ENCODE data around the gene CEP85.

CEP85 gene

DNA sequence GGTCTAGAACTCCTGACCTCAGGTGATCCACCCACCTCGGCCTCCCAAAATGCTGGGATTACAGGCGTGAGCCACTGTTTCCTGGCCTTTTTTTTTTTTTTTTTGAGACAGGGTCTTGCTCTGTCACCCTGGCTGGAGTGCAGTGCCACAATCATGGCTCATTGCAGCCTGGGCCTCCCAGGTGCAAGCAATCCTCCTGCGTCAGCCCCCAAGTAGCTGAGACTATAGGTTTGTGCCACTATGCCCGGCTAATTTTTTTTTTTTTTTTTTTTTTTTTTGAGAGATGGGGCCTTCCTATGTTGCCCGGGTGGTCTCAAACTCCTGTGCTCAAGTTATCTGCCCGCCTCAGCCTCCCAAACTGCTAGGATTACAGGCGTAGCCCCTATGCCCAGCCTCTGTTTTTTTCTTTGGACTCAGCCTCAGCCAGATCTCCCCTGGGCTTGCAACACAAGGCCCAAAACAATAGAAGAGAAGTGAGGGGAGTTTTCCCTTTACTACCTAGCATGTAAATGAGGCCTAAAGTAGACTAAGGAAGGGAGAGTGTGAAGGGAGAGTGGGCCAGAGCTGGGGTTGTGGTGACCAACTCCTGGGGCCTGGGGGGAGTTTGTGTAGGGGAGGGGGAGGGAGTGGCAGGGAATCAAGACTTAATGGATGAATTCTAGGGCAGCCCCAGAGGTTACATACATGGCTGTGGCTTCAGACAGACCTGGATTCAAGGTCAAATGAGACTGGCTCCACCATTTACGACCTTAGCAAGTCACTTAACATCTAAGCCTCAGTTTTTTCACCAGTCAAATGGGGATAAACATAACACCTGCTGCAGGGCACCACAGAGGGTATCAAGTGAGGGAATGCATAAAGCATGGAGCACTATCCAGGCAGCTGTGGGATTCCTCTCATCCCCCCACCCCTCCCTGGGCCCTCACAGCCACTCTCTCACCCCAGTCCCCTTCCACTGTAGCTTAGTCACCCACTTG lies 82.2 kb downstream of the CEP85 start:
- DNase-seq, result no peak

DNA sequence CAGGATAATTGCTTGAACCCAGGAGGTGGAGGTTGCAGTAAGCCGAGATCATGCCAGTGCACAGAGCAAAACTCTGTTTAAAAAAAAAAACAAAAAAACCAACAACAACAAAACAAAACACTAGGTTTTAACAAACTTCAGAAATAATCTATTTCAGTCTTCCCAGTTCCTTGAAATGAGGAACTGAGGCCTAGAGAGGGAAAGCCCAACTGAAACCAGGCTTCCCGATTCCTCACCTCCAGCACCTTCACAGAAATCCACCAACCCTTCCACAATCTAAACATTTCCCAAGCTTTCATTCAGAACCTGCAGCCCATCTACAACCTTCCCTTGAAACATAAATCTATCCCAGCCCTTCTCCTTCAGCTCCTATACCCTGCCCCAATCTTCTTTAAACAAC lies 83.1 kb downstream of the CEP85 start:
- DNase-seq, result no peak

DNA sequence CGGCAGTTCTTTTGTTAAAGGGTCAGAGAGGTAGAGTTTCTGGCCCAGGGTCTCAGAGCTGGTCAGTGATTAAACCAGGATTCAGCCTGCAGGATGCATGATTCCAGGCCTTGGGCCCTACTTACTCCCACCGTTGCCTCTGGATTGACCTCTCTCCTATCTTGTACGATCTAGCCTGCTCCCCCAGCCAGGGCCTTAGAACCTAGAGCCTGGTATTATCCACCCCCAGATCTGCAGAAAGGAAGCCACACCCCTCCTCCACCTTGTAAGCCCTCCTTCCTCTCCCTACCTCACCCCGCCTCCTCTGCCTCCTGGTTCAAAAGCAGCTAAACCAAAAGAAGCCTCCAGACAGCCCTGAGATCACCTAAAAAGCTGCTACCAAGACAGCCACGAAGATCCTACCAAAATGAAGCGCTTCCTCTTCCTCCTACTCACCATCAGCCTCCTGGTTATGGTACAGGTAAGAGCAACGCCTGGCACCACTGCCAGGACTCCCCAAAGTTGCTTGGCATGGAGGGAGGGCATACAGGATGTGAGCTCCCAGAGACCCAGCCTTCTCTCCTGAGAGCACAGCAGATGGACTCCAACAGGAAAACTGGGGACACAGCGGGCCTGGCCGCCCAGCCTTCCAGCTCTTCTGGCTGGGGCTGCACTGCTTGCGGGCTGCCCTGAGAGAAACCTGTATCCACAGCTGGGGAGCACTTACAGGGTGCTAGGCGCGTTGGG lies 83.8 kb downstream of the CEP85 start, which contains the start of gene CD52:
TSS of gene CD52 (plus strand) at position 347 of the 726 bp plus-strand sequence. CDS start at position 407, 60 bp downstream.
- DNase-seq, result no peak

DNA sequence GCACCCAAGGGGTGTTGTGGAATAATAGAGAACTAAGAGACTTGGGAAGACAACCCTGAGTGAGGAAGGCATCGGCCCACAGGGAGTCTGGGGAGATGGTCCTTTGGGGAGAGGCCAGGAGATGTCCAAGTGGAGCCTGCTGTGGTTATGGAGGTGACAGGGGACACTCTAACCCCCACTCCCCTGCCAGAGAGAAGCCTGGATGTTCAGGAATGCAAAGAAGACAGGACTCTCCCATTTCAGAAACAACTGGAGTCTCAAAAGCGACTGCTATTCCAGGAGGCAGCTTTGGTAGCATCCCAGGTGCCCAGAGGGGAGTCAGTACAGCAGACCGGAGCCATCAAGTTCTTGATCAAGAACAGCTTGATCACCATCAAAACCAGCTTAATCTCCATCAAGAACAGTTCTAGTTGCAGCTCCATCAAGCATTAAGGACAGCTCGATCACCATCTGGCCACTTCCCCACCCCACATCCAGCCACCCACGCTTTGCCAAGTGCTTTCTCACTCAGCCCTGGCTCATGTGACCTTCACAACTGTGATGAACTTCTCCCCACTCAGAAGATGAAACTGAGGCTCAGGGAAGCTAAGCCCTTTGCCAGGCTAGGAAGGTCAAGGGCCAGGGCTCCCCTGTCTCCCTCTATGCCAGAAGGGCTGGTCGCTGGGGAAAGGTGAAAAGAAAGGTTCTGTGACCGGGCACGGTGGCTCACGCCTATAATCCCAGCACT lies 84.5 kb downstream of the CEP85 start:
- no peak for DNase-seq

DNA sequence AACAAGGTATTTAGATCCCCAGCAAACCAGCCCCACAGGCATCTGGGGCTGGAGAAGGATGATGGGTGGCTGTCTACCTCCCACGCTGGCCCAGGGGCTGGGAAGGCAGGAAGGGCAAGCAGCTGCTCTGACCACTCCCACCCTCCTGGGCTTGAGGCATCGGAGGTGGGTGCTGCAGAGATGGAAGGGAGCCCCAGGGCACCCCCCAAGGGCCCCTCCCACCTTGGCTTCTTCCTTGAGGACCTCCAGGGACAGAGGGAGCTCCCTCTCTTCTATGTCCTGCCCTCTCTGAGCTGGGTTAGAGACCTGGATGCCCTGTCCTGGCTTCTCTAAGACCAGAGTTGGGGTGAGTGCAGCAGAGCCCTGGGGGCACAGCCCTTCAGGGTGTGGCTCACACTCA lies 86.9 kb downstream of the CEP85 start:
- DNase-seq, result no peak

DNA sequence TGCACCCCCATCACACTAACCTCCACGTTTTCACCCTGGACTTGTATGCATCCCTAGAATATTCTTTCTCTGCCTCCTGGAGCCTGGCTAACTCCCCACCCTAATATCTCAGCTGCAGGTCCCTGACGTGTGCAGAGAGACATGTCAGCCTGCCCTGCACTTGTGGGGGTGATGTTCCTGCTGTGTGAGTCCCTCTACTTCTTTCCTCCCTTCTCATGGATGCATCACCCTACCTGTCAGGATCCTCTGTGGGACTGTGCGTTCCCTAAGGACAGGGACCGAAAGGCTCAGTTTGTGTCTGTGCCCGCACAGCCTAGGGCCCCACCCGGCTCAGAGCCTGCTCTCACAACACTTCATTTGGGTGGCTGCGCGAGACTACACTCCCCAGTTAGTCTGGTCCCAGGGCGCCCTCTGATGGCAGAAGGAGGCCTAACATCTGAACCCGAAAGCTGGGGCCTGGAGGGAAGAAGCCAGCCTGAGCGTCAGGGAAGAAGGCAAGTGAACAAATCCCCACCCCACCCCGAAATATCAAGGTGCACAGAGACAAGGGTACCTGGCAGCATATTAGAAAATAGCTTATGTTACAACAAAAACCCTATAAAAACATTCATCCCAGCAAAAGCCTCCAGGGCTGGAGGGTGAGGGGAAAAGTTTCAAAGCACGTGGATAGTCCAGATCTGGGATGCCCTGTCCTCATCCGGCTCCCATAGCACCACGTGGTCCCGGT lies 87.5 kb downstream of the CEP85 start:
- peak; percentile 83 for DNase-seq

DNA sequence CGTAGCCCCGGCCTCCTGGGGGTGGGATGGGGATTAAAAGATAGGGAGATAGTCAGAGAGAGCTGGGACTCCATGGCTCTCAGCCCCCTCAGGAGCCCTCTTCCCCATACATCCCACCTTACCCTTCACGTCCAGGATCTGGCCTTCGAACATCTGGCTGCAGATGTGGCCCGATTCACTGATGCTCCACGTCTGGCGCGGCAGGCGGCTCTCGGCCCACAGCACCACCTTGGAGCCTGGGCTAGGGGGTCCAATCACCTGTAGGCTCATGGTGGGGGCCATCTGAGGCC lies 88.0 kb downstream of the CEP85 start:
- no peak for DNase-seq

DNA sequence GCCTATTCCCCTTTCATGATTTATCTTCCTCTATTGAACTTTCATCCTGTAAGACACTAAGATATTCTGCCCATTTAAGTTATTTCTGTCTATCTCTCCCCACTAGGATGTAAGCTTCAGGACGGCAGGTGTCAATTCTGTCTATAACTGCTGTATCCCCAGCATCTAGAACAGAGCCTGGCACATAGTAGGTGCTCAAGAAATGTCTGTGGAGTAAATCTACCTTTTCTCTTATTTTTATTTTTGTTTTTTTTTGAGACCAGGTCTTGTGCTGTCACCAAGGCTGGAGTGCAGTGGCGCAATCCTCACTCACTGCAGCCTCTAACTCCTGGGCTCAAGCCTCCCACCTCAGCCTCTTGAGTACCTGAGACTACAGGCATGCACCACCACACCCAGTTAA lies 89.4 kb downstream of the CEP85 start:
- no peak for DNase-seq

DNA sequence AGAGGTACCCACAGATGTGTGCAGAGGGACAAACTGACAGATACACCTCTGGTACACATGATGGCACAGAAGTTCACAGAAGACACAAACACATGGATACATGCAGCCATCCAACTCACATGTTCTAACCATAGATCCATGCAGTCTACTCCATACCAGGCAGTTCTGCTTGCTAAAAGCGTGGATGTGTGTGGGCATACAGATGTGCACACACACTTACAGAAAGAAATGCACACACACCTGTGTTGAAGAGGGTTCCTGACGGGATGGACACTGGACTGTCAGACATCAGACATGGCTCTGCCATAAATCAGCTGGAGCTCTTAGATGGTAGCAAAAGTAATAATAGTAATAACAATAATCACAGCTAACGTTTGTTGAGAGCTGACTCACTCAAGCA lies 90.5 kb downstream of the CEP85 start:
- DNase-seq, result no peak

DNA sequence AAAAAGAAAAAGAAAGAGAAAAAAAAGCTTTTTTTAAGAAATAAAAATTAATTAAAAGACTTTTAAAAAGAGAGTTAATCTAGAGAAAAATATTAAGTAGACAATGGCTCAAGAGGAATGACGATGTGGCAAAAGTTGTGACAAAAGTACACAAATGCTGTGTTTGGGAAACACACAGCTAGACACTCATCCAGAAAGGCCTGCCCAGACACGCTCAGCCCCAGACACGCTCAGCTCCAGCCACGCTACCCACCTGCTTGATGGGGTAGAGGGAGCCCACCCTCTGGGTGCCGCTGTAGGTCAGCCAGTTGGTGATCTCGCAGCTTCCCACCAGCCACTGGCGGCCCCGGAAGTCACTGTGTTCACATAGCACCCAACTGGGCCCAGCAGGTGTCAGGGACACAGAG lies 94.0 kb downstream of the CEP85 start:
- no peak for DNase-seq

All from fibroblast of skin of scalp (primary cell).